PFSK-1 (cell line): ENCODE data around the gene SLC25A51.

Experiments used
- POLR2AphosphoS5 ChIP-seq: IDR thresholded peaks from 2 replicates; pipeline ENCODE4 v1.6.1; 2012; ENCODE audit warnings: low read depth, mild to moderate bottlenecking, control low read depth, low read length, moderate library complexity
- SIN3A ChIP-seq: IDR thresholded peaks from 2 replicates; pipeline ENCODE4 v1.6.1; 2012; ENCODE audit warnings: mild to moderate bottlenecking, low read length, moderate library complexity, borderline replicate concordance; ENCODE audit not compliant: insufficient read depth
- TAF1 ChIP-seq: IDR thresholded peaks from 2 replicates; pipeline ENCODE4 v1.6.1; 2012; ENCODE audit warnings: low read length, control low read depth, borderline replicate concordance; ENCODE audit not compliant: insufficient read depth

- TF ChIP-seq POLR2AphosphoS5 (no peak), SIN3A (no peak), TAF1 (no peak)
Observed at GRCh38 chr9:37914701-37915358, 10.9 kb upstream of the SLC25A51 start.
